ENCODE measurements around the gene NOL4L.

- TF ChIP-seq CTCF (conservative IDR thresholded peaks at IDR 0.05; ENCODE audit: low read depth, low read length), result no peak
- no peak for TF ChIP-seq EZH2 (IDR thresholded peaks at IDR 0.05; ENCODE audit: borderline replicate concordance, low read depth, low read length, poor library complexity, severe bottlenecking)
These were observed 133.8 kb downstream of the NOL4L start for GRCh38 chr20:32451340-32451681.

All from A673 (cell line).